Mucosa of stomach (tissue), 1 donor: ENCODE results near the gene LHX4.

Experiments
- H3K27me3 ChIP-seq: one replicate; pipeline ENCODE4 v1.7.0; 2013; ENCODE audit warnings: mild to moderate bottlenecking, low read length; ENCODE audit not compliant: control insufficient read depth, insufficient read depth
- H3K36me3 ChIP-seq: one replicate; pipeline ENCODE4 v1.7.0; 2013; ENCODE audit warnings: low read length; ENCODE audit not compliant: control insufficient read depth, insufficient read depth
- H3K4me1 ChIP-seq: one replicate; pipeline ENCODE4 v1.7.0; 2013; ENCODE audit warnings: mild to moderate bottlenecking, low read length; ENCODE audit not compliant: control insufficient read depth, insufficient read depth
- H3K4me3 ChIP-seq: one replicate; pipeline ENCODE4 v1.7.0; 2013; ENCODE audit warnings: low read length
- H3K9ac ChIP-seq: one replicate; pipeline ENCODE4 v1.7.0; 2013; ENCODE audit warnings: mild to moderate bottlenecking, low read length, moderate library complexity
- H3K9me3 ChIP-seq: one replicate; pipeline ENCODE4 v1.7.0; 2013; ENCODE audit warnings: mild to moderate bottlenecking, low read length, moderate library complexity; ENCODE audit not compliant: control insufficient read depth
- donor health status: Pancreatic carcinoma.

The LHX4 gene

GRCh38 chr1:180229483-180230415 is at the start of gene LHX4:
Gene LHX4 (plus strand): TSS chr1:180230264. CDS start chr1:180230530, 266 bp downstream.
- no peak within 1 kb of the TSS for H3K9ac ChIP-seq
- peaks cover 35% of the 10 kb centered on the region for H3K4me1 ChIP-seq
- H3K9me3 ChIP-seq, result no peaks in the 10 kb centered on the region
- H3K36me3 ChIP-seq, result no peaks in the 10 kb centered on the region
- peak within 1 kb of the TSS; percentile 14 for H3K4me3 ChIP-seq
- peaks cover 90% of the 10 kb centered on the region for H3K27me3 ChIP-seq

DNA sequence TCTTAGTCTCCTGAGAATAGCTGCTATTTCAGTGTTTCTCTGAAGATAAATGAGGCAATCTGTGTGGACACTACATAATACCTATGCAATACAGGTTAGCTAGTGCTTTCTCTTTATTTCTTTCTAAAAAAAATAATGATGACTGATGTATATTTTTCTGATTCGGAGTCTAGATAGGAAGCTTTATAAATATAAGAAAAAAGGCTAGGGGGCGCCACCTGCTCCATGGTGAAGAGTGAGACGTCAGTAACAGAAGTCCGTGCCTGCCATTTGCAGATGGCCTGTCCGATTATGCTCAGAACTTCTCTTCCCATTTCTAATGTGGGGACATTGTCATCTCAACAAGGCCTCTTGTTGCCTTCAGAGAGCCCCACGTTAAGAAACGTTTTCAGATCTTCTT is 49.0 kb upstream of the LHX4 start:
- Histone ChIP-seq H3K9me3 (no peaks in the 10 kb centered on the region), H3K36me3 (peaks cover 20% of the 10 kb centered on the region), H3K27me3 (no peaks in the 10 kb centered on the region), H3K9ac (no peak overlapping the region), H3K4me1 (peaks cover 6% of the 10 kb centered on the region), H3K4me3 (no peak overlapping the region)

DNA sequence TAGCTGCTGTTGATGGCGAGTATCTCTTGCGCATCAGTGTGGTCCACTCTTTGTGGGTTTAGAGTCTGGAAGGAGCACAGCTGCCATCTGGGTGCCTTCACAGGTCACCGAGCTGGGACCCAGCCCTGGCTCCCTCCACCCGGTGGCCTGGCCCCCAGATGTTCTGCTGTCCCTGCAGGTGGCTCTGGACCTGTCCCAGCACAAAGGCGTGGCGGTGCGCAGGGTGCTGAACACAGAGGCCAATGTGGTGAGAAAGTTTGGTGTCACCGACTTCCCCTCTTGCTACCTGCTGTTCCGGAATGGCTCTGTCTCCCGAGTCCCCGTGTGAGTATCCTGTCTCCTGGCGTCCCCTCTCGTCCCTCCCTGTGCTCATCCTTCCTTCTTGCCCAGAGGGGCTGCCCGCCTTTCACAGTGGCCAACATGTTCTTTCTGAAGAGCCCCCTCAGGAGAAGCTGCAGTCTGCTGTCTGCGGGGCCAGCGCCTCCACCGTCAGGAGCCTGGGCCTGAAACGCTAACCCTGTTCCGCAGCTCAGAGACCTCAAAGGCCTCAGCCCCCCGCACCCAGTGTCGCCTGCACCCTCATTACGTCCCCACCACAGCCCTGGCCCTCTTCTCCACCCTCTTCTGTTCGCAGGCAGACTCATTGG is 47.9 kb upstream of the LHX4 start:
- H3K9me3 ChIP-seq, result no peaks in the 10 kb centered on the region
- H3K9ac ChIP-seq, result no peak overlapping the region
- peaks cover 20% of the 10 kb centered on the region for H3K36me3 ChIP-seq
- no peaks in the 10 kb centered on the region for H3K27me3 ChIP-seq
- H3K4me3 ChIP-seq, result no peak overlapping the region
- H3K4me1 ChIP-seq, result peaks cover 6% of the 10 kb centered on the region

DNA sequence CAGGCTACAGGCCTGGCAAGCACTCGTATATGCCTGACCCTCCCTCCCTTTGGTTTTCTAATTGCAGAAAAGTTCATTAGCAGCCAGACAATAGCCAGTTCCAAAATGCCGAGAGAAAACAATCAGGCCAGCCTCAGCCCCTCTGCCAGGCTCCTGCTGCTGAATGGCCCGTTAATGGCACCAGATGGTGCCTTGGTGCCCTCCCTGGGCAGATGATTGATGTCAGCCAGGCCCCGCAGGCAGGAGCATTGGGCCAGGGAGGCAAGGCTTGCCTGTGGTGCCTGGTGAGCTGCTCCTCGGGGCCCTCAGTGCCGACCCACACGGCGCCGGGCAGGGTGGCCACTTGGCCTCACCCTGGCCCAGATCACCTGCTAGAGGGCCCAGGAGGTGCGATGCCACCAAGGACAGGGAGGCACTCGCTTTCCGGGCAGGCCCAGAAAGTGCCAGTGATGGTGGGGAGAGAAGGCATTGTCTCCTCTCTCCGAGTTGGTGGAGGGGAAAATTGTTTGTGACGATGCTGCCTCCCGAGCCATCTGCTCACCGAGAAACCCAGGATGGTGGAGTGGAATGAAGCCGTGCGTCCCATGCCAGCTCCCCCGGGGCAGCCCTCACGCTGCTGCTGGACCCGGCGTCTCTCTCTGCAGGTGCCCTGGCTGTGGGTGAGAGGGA is 47.3 kb upstream of the LHX4 start:
- no peaks in the 10 kb centered on the region for H3K27me3 ChIP-seq
- no peak overlapping the region for H3K4me3 ChIP-seq
- H3K4me1 ChIP-seq, result peaks cover 6% of the 10 kb centered on the region
- no peak overlapping the region for H3K9ac ChIP-seq
- H3K36me3 ChIP-seq, result peaks cover 25% of the 10 kb centered on the region
- H3K9me3 ChIP-seq, result no peaks in the 10 kb centered on the region

- Histone ChIP-seq H3K9me3 (no peaks in the 10 kb centered on the region), H3K4me3 (no peak overlapping the region), H3K36me3 (peaks cover 28% of the 10 kb centered on the region), H3K27me3 (no peaks in the 10 kb centered on the region), H3K4me1 (peaks cover 5% of the 10 kb centered on the region), H3K9ac (no peak overlapping the region)
These were observed 46.6 kb upstream of the LHX4 start for GRCh38 chr1:180183426-180183825.

- H3K27me3 ChIP-seq, result no peaks in the 10 kb centered on the region
- no peaks in the 10 kb centered on the region for H3K9me3 ChIP-seq
- no peak overlapping the region for H3K4me3 ChIP-seq
- no peak overlapping the region for H3K9ac ChIP-seq
- no peaks in the 10 kb centered on the region for H3K4me1 ChIP-seq
- peaks cover 26% of the 10 kb centered on the region for H3K36me3 ChIP-seq
These were observed 46.0 kb upstream of the LHX4 start for GRCh38 chr1:180184041-180184440.

GRCh38 chr1:180185281-180185680 is 44.8 kb upstream of the LHX4 start:
- H3K4me1 ChIP-seq, result no peaks in the 10 kb centered on the region
- no peaks in the 10 kb centered on the region for H3K27me3 ChIP-seq
- H3K4me3 ChIP-seq, result no peak overlapping the region
- no peaks in the 10 kb centered on the region for H3K9me3 ChIP-seq
- no peak overlapping the region for H3K9ac ChIP-seq
- H3K36me3 ChIP-seq, result peaks cover 29% of the 10 kb centered on the region

GRCh38 chr1:180185971-180186645 is 44.0 kb upstream of the LHX4 start:
- Histone ChIP-seq H3K36me3 (peaks cover 29% of the 10 kb centered on the region), H3K27me3 (no peaks in the 10 kb centered on the region), H3K9ac (no peak overlapping the region), H3K9me3 (no peaks in the 10 kb centered on the region), H3K4me1 (no peaks in the 10 kb centered on the region), H3K4me3 (no peak overlapping the region)

GRCh38 chr1:180186831-180187230 is 43.2 kb upstream of the LHX4 start:
- Histone ChIP-seq H3K27me3 (no peaks in the 10 kb centered on the region), H3K9ac (no peak overlapping the region), H3K9me3 (no peaks in the 10 kb centered on the region), H3K4me1 (peaks cover 2% of the 10 kb centered on the region), H3K36me3 (peaks cover 29% of the 10 kb centered on the region), H3K4me3 (no peak overlapping the region)

- Histone ChIP-seq H3K9me3 (no peaks in the 10 kb centered on the region), H3K9ac (no peak overlapping the region), H3K27me3 (no peaks in the 10 kb centered on the region), H3K36me3 (peaks cover 32% of the 10 kb centered on the region), H3K4me3 (no peak overlapping the region), H3K4me1 (peaks cover 10% of the 10 kb centered on the region)
These were observed 42.4 kb upstream of the LHX4 start for GRCh38 chr1:180187626-180188025.

GRCh38 chr1:180188091-180188506 is 42.0 kb upstream of the LHX4 start:
- no peaks in the 10 kb centered on the region for H3K27me3 ChIP-seq
- H3K9me3 ChIP-seq, result no peaks in the 10 kb centered on the region
- H3K9ac ChIP-seq, result no peak overlapping the region
- peaks cover 36% of the 10 kb centered on the region for H3K36me3 ChIP-seq
- H3K4me1 ChIP-seq, result peaks cover 15% of the 10 kb centered on the region
- no peak overlapping the region for H3K4me3 ChIP-seq
